Measurements from ENCODE around the gene APBA3.
"Not testable (repeated sequence)": the region's sequence is repeated elsewhere in the genome, so short reads cannot be mapped to it uniquely, and the experiment has no call there.

- TF ChIP-seq, protein P1, sequence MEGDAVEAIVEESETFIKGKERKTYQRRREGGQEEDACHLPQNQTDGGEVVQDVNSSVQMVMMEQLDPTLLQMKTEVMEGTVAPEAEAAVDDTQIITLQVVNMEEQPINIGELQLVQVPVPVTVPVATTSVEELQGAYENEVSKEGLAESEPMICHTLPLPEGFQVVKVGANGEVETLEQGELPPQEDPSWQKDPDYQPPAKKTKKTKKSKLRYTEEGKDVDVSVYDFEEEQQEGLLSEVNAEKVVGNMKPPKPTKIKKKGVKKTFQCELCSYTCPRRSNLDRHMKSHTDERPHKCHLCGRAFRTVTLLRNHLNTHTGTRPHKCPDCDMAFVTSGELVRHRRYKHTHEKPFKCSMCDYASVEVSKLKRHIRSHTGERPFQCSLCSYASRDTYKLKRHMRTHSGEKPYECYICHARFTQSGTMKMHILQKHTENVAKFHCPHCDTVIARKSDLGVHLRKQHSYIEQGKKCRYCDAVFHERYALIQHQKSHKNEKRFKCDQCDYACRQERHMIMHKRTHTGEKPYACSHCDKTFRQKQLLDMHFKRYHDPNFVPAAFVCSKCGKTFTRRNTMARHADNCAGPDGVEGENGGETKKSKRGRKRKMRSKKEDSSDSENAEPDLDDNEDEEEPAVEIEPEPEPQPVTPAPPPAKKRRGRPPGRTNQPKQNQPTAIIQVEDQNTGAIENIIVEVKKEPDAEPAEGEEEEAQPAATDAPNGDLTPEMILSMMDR (IDR thresholded peaks at IDR 0.05; ENCODE audit: insufficient read depth, low read length) = not testable (repeated sequence)
- not testable (repeated sequence) for TF ChIP-seq POLR2AphosphoS5 (IDR thresholded peaks at IDR 0.05; ENCODE audit: low read depth)
Measured at GRCh38 chr19:3757705-3758104, 3.8 kb downstream of the APBA3 start.

Measured in HL-60 (cell line).